Fibroblast of lung (primary cell): Measurements from ENCODE around the gene PTPRF. TPM values are rescaled to one million over a fixed set of nuclear protein-coding genes. Genes with fewer than 3 reads are reported as not detected.
A peak's percentile ranks its signal among the peaks of the same experiment; 100 is the strongest.

Experiments used
- DNase-seq, 2 donors: peaks; one replicate each; pipeline versions ENCODE4 v3.0.0 to v3.0.0-alpha.2; 2010; ENCODE audit warnings: low read depth in 2 of 2
- H2AFZ ChIP-seq: 2 replicates; pipeline ENCODE4 v1.5.1; 2012; ENCODE audit warnings: low read length, control low read depth, inconsistent platforms
- H3K27ac ChIP-seq: 2 replicates; pipeline ENCODE4 v1.5.1; 2011; ENCODE audit warnings: low read length, control low read depth; ENCODE audit not compliant: insufficient read depth
- H3K27me3 ChIP-seq: 2 replicates; pipeline ENCODE4 v1.5.1; 2011; ENCODE audit warnings: mild to moderate bottlenecking, low read length; ENCODE audit not compliant: control insufficient read depth, insufficient read depth
- H3K36me3 ChIP-seq: 2 replicates; pipeline ENCODE4 v1.5.1; 2011; ENCODE audit warnings: low read length; ENCODE audit not compliant: control insufficient read depth, insufficient read depth
- H3K4me1 ChIP-seq: 2 replicates; pipeline ENCODE4 v1.5.1; 2011; ENCODE audit warnings: low read length; ENCODE audit not compliant: control insufficient read depth, insufficient read depth; ENCODE audit errors: extremely low read depth
- H3K4me2 ChIP-seq: 2 replicates; pipeline ENCODE4 v1.5.1; 2011; ENCODE audit warnings: low read length, control low read depth; ENCODE audit not compliant: insufficient read depth; ENCODE audit errors: extremely low read depth
- H3K4me3 ChIP-seq, 4 experiments: fragments of 200-600 bp in 1 of 4; sonication (generic) in 1 of 4; replicated peaks in 1 of 4; 2 replicates each; pipeline ENCODE4 v1.5.1; 2011 to 2016; ENCODE audit warnings: low read length in 4 of 4, low read depth in 3 of 4, mild to moderate bottlenecking in 3 of 4, control low read depth in 2 of 4, inconsistent platforms in 1 of 4, mixed read lengths in 1 of 4; ENCODE audit not compliant: insufficient read depth in 1 of 4; ENCODE audit errors: control extremely low read depth in 1 of 4
- H3K79me2 ChIP-seq: 2 replicates; pipeline ENCODE4 v1.5.1; 2012; ENCODE audit warnings: mild to moderate bottlenecking, low read length, inconsistent platforms; ENCODE audit not compliant: control insufficient read depth, insufficient read depth
- H3K9ac ChIP-seq: 2 replicates; pipeline ENCODE4 v1.5.1; 2011; ENCODE audit warnings: mild to moderate bottlenecking, low read length, control low read depth; ENCODE audit not compliant: insufficient read depth
- H3K9me3 ChIP-seq: 2 replicates; pipeline ENCODE4 v1.5.1; 2012; ENCODE audit warnings: low read depth, low read length; ENCODE audit not compliant: control insufficient read depth, insufficient read depth
- H4K20me1 ChIP-seq: 2 replicates; pipeline ENCODE4 v1.5.1; 2011; ENCODE audit warnings: low read length; ENCODE audit not compliant: control insufficient read depth, insufficient read depth; ENCODE audit errors: extremely low read depth
- CTCF ChIP-seq, 2 donors: IDR thresholded peaks in 1 of 2; conservative IDR thresholded peaks in 1 of 2; 1 replicate in 1 of 2; 2 replicates in 1 of 2; pipeline ENCODE4 v1.5.1; 2011 to 2012; ENCODE audit warnings: low read length in 2 of 2, control low read depth in 1 of 2, inconsistent platforms in 1 of 2, low read depth in 1 of 2, mild to moderate bottlenecking in 1 of 2
- EZH2 ChIP-seq: IDR thresholded peaks from 2 replicates; pipeline ENCODE4 v1.5.1; 2012; ENCODE audit warnings: low read length, control low read depth, mild to moderate bottlenecking; ENCODE audit errors: missing control alignments
- polyA plus RNA-seq, 2 donors: library from polyadenylated mRNA; depleted of rRNA in 1 of 2; stranded (reverse) in 1 of 2; unstranded in 1 of 2; fragments of >200 nt; gene quantifications; 2 replicates each; pipeline ENCODE4 v1.2.1, GENCODE V29; 2011 to 2012; ENCODE audit warnings: missing spikeins in 1 of 2
- total RNA-seq: library from RNA; depleted of rRNA; stranded (reverse); fragments of >200 nt; gene quantifications from 2 replicates; pipeline ENCODE4 v1.2.1, GENCODE V29; 2014

The PTPRF gene
- total and polyA plus RNA-seq, 2 donors (not counting 1 experiment from before 2014, with no cell fraction given) = 45.2 to 52.0 TPM

- no peaks in the 10 kb centered on the region for H3K4me1 ChIP-seq
- H3K4me3 ChIP-seq = no peak overlapping the region
- no peak overlapping the region for H2AFZ ChIP-seq
- no peak overlapping the region for H3K4me2 ChIP-seq
- no peak overlapping the region for H3K9ac ChIP-seq
- H3K36me3 ChIP-seq = peaks cover 1% of the 10 kb centered on the region
- no peak overlapping the region for H3K27ac ChIP-seq
- DNase-seq = peak in 1 of 2 donors; percentile 23
- H3K9me3 ChIP-seq = no peaks in the 10 kb centered on the region
- TF ChIP-seq CTCF (conservative IDR thresholded peaks at IDR 0.05 in 1 of 2, IDR thresholded peaks at IDR 0.05 in 1 of 2; ENCODE audit: low read depth in 1 of 2, low read length in 2 of 2) (no peak), EZH2 (no peak)
- no peaks in the 10 kb centered on the region for H4K20me1 ChIP-seq
- no peaks in the 10 kb centered on the region for H3K27me3 ChIP-seq
- no peaks in the 10 kb centered on the region for H3K79me2 ChIP-seq
These were observed 56.9 kb downstream of the PTPRF start for GRCh38 chr1:43587594-43587993.

- Histone ChIP-seq H4K20me1 (no peaks in the 10 kb centered on the region), H3K36me3 (peaks cover 3% of the 10 kb centered on the region), H3K9ac (no peak overlapping the region), H3K4me1 (no peaks in the 10 kb centered on the region), H3K4me3 (no peak overlapping the region), H2AFZ (no peak overlapping the region), H3K9me3 (no peaks in the 10 kb centered on the region), H3K4me2 (no peak overlapping the region), H3K27me3 (no peaks in the 10 kb centered on the region), H3K27ac (no peak overlapping the region), H3K79me2 (no peaks in the 10 kb centered on the region)
- TF ChIP-seq EZH2 = no peak
- no peak for TF ChIP-seq CTCF (conservative IDR thresholded peaks at IDR 0.05 in 1 of 2, IDR thresholded peaks at IDR 0.05 in 1 of 2; ENCODE audit: low read depth in 1 of 2, low read length in 2 of 2)
- no peak for DNase-seq
These were observed 57.9 kb downstream of the PTPRF start for GRCh38 chr1:43588592-43588991.

- H3K27me3 ChIP-seq = no peaks in the 10 kb centered on the region
- DNase-seq = no peak
These were observed 59.8 kb downstream of the PTPRF start for GRCh38 chr1:43590388-43590925.

More at GRCh38 chr1:43590388-43590925, 59.8 kb downstream of the PTPRF start:
- Histone ChIP-seq H3K4me1 (no peaks in the 10 kb centered on the region), H3K4me3 (no peak overlapping the region), H4K20me1 (no peaks in the 10 kb centered on the region), H3K4me2 (no peak overlapping the region), H3K36me3 (peaks cover 3% of the 10 kb centered on the region), H3K27ac (no peak overlapping the region), H2AFZ (no peak overlapping the region), H3K9me3 (no peaks in the 10 kb centered on the region), H3K9ac (no peak overlapping the region), H3K79me2 (no peaks in the 10 kb centered on the region)
- TF ChIP-seq CTCF (conservative IDR thresholded peaks at IDR 0.05 in 1 of 2, IDR thresholded peaks at IDR 0.05 in 1 of 2; ENCODE audit: low read depth in 1 of 2, low read length in 2 of 2) (peak in 1 of 2 donors; percentile 5), EZH2 (no peak)
